Central memory CD4-positive, alpha-beta T cell (primary cell): ENCODE results near the gene ASCL1.
A peak's percentile ranks its signal among the peaks of the same experiment; 100 is the strongest.

ENCODE experiments used
- DNase-seq: peaks from one replicate; pipeline ENCODE4 v3.0.0; 2022
- total RNA-seq, 3 experiments: gene quantifications; one replicate each; lab custom pipeline; 2026; lab: John Stamatoyannopoulos, UW

The ASCL1 gene
- total RNA-seq, result 0 reads per million in 3 experiments

GRCh38 chr12:102957339-102958050, at the start of gene ASCL1:
Gene ASCL1, plus strand, starts transcription at chr12:102957674. Its CDS starts 571 bp downstream, at chr12:102958245.
- no peak for DNase-seq

DNA sequence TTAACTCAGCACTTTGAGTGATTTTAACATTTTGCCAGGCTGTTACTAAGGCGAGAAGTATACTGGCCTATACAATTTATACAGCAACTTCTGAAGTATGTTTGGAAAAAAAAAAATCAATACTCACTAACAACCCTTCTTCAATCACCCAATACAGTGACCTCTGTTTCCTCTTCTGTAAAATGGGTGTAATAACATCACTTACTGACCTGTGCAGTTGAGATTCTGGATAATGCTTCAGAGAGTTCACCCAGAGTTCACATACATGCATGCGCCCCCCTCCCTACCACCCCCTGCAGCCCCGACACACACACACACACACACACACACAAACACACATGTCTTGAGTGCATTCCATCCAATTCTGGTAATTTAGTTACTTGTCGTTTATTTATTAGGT, 49.6 kb upstream of the ASCL1 start:
- no peak for DNase-seq

- no peak for DNase-seq
Measured at GRCh38 chr12:102910137-102910536, 47.3 kb upstream of the ASCL1 start.

DNA sequence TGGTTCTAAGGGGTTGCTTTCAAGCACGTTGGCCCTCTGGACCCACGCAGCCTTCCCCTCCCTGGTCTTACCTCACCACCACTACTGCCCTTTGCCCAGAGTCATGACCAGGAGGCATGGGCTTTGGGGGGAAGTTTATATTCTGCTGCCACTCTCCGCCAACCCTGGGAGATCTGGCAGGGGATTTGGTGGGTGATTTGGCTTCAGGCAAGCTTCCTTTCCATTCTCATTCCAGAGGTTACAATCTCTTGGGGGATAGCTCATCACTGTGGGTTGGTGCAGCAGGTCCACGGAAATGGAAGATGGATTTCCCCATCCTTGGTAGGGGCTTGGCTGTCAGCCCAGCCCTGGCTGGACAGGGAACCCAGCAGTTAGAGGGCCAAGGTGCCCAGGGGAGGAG, 46.7 kb upstream of the ASCL1 start:
- no peak for DNase-seq

DNA sequence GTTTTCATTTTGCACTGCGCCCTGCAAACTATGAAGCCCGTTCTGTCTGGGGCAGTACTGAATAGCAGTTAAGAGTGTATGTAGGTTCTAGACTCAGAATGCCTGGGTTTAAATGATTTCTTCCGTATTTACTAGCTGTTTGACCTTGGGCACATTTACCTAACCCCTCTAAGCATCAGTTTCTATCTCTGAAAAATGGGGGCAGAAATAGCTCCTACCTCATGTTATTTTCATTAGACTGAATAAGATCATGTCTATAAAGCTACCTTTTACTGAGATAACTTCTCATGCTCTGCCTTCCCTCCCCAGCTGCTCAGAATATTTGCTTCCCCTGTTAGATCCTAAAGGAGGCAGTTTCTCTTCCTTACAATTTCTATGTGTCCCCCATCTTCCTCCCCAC, 46.2 kb upstream of the ASCL1 start:
- DNase-seq, result no peak

DNA sequence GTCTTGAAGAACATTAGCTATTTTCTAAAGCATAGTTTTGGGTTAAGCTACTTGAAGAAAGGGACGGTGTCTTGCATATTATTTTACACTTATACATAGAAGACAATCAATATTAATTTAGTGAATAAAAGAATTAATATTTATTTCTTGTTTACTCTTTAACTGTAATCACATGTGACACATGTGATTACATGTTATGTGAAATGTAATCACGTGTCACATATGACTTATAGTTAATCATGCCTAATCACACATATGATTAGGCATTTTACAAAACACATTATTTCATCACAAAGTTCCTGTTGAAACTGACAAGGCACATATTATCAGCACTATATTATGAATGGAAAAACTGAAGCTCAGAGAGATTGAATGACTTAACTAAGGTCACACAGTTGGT, 45.2 kb upstream of the ASCL1 start:
- DNase-seq, result no peak

DNA sequence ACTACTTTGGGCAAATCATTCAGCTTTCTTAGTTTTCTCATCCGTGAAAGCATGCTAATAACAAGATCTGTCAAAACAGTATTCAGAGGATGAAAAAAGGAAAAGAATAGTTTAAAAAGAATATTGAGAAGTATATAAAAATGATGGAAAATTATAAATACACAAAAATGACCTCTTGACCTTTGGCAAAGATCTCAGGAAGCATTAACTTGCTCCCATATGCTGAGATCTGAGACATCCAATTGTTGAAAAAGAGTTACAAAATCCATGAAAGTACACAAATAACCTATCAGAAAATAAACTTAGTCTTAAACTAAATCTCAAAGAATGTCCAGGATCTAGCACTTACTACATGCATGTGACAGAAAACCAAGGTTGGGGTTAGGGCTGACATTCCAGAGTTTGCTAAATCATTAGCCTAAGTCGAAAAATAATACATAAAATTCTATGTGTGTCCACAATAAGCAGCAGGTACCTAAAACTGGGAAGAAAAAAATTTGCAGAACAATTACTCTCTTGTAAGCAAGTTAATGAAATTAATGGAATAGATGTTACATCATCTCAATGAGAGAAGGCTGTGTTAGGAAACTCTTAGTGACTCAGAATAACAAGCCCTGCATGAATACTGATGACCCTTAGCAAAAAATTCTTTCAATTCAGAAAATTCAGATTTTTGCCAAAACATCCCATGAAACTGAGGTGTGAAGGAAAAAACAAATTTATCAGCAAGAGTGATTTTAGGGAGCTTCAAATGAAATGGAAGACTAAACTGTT, 43.8 kb upstream of the ASCL1 start:
- DNase-seq, result no peak

GRCh38 chr12:102916252-102917025, 41.0 kb upstream of the ASCL1 start:
- DNase-seq, result no peak

- no peak for DNase-seq
Measured at GRCh38 chr12:102917026-102917787, 40.3 kb upstream of the ASCL1 start, which contains the start of gene PAH. Gene PAH, minus strand, starts transcription at chr12:102917244. Its CDS starts 114 bp downstream, at chr12:102917130.

- no peak for DNase-seq
Measured at GRCh38 chr12:102918840-102919239, 38.6 kb upstream of the ASCL1 start.

GRCh38 chr12:102920271-102920670, 37.2 kb upstream of the ASCL1 start:
- DNase-seq, result no peak

GRCh38 chr12:102921240-102921639, 36.2 kb upstream of the ASCL1 start:
- no peak for DNase-seq

- DNase-seq, result no peak
Measured at GRCh38 chr12:102927220-102927619, 30.3 kb upstream of the ASCL1 start.

GRCh38 chr12:102933168-102933567, 24.3 kb upstream of the ASCL1 start:
- no peak for DNase-seq

DNA sequence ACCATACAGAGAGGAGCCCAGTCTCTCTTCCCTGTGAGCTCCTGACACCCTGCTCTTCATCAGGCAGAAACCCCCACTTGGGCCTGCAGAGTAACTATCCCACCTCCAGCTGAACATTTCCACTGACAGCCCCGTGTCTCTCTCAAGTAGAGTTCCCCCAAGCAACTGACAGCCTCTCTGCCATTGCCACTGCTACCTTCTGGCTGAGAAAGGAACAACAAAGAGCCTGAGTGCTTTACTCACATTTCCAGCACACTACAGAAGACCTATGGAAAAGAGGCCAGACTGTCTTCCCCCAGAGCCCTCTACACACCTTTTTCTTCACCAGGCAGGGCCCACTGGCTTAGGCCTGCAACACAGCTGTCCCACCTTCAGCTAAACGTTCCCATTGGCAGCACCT, 18.4 kb upstream of the ASCL1 start:
- no peak for DNase-seq

- no peak for DNase-seq
Measured at GRCh38 chr12:102939670-102940222, 17.7 kb upstream of the ASCL1 start.

- DNase-seq, result no peak
Measured at GRCh38 chr12:102946042-102946441, 11.4 kb upstream of the ASCL1 start.

DNA sequence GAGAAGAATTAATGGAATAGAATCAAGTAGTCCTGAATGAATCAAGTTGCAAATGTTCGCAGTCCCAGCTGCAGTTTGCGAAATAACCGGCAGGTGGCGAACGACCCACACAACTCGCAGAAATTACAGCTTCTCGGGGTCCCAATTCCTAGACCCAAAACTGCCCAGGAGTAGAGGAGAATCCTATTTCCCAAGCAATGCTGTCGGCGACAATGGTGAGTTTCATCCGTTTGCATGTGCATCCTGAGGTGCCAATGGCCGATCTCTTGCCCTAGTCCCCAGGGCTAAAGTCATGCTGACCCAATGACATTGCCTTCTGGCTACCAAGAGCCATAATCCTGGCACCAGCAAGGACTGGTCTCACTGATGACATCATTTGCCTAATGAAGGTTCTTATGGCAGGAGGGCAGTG, 8.5 kb upstream of the ASCL1 start:
- DNase-seq, result peak; percentile 9

GRCh38 chr12:102950107-102950949, 7.1 kb upstream of the ASCL1 start:
- no peak for DNase-seq

GRCh38 chr12:102950950-102951619, 6.4 kb upstream of the ASCL1 start:
- DNase-seq, result no peak

GRCh38 chr12:102951841-102952240, 5.6 kb upstream of the ASCL1 start:
- DNase-seq, result no peak
